ENCODE measurements around the gene SLC16A9.
"Not testable (repeated sequence)": the region's sequence is repeated elsewhere in the genome, so short reads cannot be mapped to it uniquely, and the experiment has no call there.

Gene SLC16A9

DNA sequence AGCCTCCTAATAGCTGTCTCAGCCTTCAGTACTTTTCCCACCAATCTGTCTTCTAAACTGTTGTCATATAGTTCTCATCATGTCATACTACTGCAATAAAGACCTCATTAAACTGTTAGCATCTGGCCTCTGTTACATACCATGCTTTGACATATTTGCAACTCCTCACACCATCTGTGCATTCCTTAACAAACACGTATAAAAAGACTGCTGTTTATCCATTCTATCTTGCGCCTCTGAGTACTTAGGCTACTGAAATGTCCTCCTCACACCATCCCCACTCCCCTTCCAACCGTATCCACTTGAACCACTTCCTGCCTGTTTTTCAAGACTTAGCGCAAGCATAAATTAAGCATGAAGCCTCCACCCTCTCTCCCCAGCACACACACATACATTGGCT is 41.6 kb downstream of the SLC16A9 start:
- TF ChIP-seq, protein P1, sequence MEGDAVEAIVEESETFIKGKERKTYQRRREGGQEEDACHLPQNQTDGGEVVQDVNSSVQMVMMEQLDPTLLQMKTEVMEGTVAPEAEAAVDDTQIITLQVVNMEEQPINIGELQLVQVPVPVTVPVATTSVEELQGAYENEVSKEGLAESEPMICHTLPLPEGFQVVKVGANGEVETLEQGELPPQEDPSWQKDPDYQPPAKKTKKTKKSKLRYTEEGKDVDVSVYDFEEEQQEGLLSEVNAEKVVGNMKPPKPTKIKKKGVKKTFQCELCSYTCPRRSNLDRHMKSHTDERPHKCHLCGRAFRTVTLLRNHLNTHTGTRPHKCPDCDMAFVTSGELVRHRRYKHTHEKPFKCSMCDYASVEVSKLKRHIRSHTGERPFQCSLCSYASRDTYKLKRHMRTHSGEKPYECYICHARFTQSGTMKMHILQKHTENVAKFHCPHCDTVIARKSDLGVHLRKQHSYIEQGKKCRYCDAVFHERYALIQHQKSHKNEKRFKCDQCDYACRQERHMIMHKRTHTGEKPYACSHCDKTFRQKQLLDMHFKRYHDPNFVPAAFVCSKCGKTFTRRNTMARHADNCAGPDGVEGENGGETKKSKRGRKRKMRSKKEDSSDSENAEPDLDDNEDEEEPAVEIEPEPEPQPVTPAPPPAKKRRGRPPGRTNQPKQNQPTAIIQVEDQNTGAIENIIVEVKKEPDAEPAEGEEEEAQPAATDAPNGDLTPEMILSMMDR (IDR thresholded peaks at IDR 0.05): no peak
- no peak for TF ChIP-seq ZFX (IDR thresholded peaks at IDR 0.05; ENCODE audit: borderline replicate concordance)
- no peak overlapping the region for H3K27ac ChIP-seq

DNA sequence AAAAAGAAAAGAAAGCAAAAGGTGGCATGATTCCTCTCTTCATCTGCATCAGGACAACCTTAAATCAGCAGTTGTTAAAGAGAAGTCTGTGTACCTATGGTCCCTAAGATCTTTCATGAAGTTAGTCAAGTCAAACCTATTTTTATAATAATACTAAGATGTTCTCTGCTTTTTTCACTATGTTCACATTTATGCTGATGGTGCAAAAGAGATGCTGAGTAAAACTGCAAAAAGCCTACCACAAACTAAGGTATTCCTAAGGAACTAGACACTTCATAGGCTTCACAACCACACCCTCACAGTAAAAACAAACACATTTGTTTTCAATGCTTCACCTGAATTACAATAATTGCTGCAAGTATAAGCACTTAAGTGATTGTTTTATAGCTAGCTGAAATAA is 43.3 kb downstream of the SLC16A9 start:
- H3K27ac ChIP-seq: no peak overlapping the region
- TF ChIP-seq, protein P1 (IDR thresholded peaks at IDR 0.05): no peak
- no peak for TF ChIP-seq ZFX (IDR thresholded peaks at IDR 0.05; ENCODE audit: borderline replicate concordance)

DNA sequence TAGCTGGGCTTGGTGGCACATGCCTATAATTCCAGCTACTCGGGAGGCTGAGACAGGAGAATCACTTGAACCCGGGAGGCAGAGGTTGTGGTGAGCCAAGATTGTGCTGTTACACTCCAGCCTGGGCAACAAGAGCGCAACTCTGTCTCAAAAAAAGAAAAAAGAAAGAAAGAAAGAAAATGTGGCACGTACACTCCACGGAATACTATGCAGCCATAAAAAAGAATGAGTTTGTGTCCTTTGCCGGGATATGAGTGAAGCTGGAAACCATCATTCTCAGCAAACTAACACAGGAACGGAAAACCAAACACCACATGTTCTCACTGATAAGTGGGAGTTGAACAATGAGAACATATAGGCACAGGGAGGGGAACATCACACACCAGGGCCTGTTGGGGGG is 46.4 kb downstream of the SLC16A9 start:
- not testable (repeated sequence) for H3K27ac ChIP-seq

DNA sequence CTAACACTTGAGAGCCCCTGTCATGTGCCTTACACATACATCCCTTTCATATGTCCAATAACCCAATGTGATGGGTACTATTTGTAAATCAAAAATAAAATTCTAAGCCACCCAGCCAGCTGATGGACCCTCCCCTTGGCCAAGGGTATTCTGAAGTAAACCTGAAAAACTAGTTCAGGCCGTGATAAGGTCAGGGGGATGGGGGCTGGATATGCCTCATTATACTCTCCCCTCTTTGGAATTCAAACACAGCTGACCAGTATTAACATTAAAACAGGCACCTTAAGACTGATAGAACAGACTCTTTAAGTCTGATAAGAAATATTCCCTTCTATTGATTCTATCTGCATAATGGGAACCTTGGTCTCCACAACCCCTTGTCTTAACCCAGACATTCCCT is 51.9 kb downstream of the SLC16A9 start:
- H3K27ac ChIP-seq: no peak overlapping the region
- TF ChIP-seq ZFX (IDR thresholded peaks at IDR 0.05; ENCODE audit: borderline replicate concordance): no peak
- TF ChIP-seq, protein P1 (IDR thresholded peaks at IDR 0.05): no peak

DNA sequence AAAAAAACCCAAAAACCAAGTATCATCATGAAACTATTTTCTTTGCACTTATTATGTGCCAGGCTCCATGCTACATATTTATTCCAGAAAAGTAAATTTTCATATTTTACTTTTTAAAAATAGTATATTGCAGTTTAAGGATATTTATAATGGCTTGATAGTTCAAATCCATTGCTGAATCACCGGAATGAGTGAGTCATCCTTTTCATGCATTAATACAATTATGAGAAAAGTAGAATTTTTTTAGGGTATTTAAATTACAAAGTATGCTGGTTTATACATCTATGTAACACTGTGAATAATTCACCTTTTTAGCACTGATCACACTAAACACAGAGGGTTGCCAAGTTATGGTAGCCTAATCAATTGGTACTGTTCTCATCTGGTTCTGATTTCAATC is 54.3 kb downstream of the SLC16A9 start:
- TF ChIP-seq, protein P1 (IDR thresholded peaks at IDR 0.05): no peak
- TF ChIP-seq ZFX (IDR thresholded peaks at IDR 0.05; ENCODE audit: borderline replicate concordance): no peak
- H3K27ac ChIP-seq: no peak overlapping the region

DNA sequence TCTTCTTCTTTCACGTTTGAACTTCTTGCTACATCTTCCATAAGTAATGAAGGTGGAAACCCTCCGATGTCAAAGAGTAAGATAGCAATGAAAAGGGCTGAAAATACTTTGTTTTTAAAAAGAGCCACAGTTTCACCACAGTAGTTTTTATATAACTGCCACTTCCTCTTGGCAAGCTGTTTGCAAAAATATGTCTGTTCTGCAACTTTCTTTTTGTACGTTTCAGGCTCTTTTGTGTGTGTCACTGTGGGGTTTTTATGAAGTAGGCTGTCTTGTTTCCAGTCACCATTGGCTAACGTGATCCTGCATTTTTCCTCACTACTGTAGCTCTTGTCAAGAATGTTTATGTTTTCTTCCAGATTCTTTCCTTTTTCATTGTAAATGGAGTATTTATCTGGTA is 55.6 kb downstream of the SLC16A9 start:
- no peak overlapping the region for H3K27ac ChIP-seq
- TF ChIP-seq, protein P1 (IDR thresholded peaks at IDR 0.05): no peak
- no peak for TF ChIP-seq ZFX (IDR thresholded peaks at IDR 0.05; ENCODE audit: borderline replicate concordance)

DNA sequence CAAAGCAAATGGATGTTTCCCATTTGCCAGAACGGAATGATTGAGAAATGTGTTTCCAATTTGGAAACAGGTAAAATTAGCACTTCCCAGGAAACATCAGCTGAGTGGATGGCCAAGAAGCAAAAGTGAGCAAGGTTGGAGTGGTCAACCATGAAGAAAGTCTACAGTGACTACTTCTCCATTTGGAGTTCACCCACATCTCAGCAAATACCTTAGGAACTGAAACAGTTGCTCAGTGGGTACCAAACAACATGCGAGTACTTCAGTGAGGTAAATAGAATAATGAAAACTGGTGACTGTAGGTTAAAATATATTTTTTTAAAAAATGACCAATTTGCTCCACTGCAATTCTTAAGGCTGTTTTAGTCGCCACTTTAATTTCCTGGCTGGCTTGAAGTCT is 57.7 kb downstream of the SLC16A9 start:
- no peak for TF ChIP-seq ZFX (IDR thresholded peaks at IDR 0.05; ENCODE audit: borderline replicate concordance)
- TF ChIP-seq, protein P1 (IDR thresholded peaks at IDR 0.05): no peak
- no peak overlapping the region for H3K27ac ChIP-seq

DNA sequence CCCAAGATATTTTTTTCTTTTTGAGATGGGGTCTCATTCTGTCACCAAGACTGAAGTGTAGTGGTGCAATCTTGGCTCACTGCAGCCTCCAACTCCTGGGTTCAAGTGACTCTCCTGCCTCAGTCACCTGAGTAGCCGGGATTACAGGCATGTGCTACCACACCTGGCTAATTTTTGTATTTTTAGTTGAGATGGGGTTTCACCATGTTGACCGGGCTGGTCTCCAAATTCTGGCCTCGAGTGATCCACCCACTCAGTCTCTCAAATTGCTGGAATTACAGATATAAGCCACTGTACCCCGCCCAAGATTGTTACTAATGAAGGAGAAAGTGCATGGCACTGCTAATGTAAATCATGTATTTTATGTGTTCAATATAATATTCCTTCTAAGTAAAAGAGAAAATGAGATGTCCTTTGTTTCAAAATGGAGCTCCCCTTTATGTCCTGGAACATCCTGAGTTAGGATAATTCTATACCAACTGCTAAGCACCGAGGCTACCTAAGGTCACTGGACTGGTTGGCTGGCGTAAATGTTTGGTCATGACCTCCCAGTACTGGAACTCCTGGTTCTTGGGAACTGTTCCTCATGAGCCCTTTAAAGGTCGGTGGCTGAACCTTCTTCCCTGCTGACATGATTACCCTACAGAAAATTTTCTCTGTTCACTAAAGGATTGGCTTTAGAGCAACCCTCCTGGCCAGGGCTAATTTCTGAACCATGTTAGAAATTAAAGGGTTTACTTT is 59.9 kb downstream of the SLC16A9 start:
- no peak overlapping the region for H3K27ac ChIP-seq
- TF ChIP-seq ZFX (IDR thresholded peaks at IDR 0.05; ENCODE audit: borderline replicate concordance): no peak

Measured in 22Rv1 (cell line).